DMS153 treated with DMSO at 0.1 percent for 48 hours (cell line): ENCODE data around the gene TMEM240.

ENCODE experiments used
- DNase-seq: peaks from one replicate; lab custom pipeline; 2025; ENCODE audit not compliant: unreplicated experiment; lab: John Stamatoyannopoulos, UW

Gene TMEM240

DNA sequence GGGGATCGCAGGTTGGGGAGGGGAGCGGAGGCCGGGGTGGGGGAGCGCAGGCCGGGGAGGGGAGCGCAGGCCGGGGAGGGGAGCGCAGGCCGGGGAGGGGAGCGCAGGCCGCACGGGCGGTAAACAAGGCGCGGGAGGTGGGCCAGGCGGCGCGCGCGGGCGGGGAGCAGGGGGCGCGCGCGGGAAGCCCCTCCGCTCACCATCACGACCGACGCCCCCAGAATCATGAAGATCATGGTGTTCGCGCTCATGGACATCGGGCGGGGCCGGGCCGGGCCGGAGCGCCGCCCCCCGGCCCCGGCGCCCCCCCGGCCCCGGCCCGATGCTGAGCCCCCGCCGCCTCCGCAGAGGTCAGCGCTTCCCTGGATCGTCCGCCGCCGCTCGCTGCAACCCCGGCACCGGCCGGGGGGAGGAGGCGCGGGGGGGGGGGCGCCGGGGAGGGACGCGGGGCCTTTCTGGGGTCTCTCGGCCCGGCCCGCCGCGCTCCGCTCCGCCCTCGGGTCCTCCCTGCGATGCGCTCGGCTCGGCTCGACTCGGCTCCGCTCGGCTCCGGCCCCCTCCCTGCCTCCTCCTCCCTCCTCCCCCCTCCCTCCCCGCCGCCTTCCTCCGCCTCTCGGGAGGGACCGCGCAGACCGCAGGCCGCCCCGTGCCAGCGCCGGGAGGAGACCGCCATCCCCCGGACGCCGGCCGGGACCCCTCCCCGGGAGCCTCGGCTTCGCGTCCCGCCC, at the start of gene TMEM240:
TMEM240 (minus strand) TSS at position 535 of the 728 bp plus-strand sequence; CDS start at position 257, 278 bp downstream.
- no peak for DNase-seq

GRCh38 chr1:1583347-1584010, 43.1 kb upstream of the TMEM240 start:
- DNase-seq = no peak

DNA sequence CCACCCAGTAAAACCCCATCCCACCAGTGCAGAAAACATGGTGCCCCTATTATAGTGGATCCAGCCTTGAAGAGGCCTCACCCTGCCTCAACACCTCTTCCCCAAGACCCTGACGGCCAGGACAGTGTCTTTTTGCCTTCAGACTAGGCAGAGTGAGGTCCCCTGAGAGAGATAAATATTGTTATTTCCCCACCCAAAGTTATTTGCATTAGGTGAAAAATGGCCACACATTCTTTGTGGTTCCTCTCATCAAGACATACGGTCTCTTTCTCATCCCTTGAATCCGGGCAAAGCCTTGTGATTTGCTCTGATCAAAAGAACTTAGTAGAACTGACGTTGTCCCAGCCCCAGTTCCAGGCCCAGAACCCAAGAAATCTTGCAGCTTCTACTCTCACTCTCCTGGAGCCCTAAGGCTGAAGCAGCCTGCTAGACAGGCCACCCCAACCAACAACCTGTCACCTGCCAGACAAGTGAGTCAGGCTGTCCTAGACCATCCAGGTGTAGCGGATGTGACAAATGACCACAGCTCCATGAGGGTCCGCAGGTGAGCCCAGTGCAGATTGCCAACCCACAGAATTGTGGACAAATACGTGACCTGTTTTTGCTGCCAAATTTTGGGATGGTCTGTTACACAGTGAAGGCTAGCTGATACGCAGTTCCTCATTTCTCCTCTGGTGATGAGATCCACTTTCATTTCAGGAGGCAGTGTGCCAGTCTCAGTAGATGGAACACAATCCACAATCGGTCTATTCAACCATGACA, 42.3 kb upstream of the TMEM240 start:
- DNase-seq = no peak

GRCh38 chr1:1578371-1578940, 38.0 kb upstream of the TMEM240 start:
- DNase-seq = no peak

DNA sequence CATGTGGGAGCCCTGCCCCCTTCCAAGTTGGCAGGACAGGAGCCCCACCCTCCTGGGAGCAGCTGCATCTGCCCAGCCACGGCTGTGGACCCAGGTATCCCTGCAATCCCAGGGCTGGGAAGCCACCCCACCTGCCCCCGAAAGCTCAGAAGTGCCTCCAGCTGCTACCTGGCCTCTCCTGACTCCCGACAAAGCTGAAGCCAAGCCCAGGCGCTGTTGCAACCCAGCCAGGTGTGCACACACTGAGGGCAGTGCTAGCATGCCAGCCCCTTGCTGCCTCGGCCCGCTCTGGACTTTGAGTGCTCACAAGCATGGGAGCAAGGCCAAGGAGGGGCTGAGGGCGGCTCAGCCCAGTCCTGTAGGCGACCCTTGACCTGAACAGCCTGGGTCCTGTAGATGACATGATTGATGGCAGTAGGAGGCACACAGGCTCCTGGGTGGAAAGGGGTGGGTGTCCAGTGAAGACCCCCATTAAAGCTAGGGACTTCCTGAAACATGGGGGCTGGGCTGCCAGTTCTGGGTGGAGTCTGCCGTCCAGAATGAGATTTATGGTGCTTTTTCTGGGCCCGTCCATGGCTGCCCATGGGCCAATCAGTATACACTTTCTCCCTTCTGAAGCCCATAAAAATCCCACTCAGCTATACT, 37.1 kb upstream of the TMEM240 start:
- DNase-seq = no peak

GRCh38 chr1:1574721-1575537, 34.5 kb upstream of the TMEM240 start, which contains the start of gene SSU72:
Gene SSU72 (minus strand): TSS chr1:1574863. CDS start chr1:1574557, 306 bp downstream.
- peak; percentile 94 for DNase-seq

DNA sequence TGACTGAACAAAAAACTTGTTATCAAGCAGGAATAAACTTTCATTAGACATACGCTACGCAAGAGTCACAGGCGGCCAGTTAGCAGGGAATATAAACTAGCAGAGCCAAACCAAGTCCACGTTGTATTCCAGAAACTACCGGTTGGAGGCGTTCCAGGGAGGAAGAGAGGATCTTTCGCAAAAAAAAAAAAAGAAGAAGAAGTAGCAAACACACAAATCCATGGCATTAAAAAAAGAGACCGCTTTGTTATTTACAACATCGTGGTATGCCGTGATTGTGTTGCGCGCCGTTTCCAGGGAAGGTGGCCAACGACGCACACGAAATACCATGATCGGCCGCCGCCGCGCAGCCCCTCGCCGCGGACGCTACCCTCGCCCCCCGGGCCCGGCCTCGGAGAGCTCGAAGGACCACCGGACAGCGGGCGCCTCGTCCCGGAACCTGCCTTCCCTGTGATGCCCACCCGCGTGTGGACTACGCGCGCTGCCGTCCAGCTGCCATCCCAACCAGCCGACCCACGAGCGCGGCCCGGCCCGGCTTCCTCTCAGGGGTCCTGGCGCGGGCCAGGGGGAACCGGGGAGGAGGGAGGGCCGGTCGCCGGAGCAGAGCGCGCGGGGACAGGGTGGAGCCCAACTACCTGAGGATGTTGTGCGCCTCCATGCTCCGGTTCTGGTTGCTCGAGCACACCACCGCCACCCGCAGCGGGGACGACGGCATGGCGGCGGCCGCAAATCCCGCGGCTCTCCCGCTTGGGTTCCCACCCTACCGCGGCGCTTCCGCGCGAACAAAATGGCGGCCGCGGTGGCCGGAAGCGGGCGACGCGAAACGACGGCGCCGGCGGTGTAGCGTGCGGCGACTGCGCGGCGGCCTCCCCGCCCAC, 33.7 kb upstream of the TMEM240 start:
- peak; percentile 72 for DNase-seq

DNA sequence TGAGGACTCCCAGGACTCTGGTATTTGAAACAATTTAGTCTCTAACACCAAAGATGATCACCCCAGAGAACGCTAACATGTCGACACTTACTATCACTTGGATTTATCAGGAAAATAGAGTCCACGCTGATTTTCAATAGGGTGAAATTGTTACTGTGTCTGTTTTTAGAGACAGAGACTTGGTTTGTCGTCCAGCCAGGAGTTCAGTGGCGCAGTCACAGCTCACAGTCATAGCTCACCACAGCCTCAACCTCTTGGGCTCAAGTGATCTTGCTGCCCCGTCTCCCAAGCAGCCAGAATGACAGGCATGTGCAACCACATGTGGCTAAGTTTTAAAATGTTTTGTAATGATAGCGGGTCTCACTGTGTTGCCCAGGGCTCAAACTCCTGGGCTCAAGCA, 28.9 kb upstream of the TMEM240 start:
- DNase-seq = no peak

GRCh38 chr1:1567891-1568291, 27.5 kb upstream of the TMEM240 start:
- no peak for DNase-seq

DNA sequence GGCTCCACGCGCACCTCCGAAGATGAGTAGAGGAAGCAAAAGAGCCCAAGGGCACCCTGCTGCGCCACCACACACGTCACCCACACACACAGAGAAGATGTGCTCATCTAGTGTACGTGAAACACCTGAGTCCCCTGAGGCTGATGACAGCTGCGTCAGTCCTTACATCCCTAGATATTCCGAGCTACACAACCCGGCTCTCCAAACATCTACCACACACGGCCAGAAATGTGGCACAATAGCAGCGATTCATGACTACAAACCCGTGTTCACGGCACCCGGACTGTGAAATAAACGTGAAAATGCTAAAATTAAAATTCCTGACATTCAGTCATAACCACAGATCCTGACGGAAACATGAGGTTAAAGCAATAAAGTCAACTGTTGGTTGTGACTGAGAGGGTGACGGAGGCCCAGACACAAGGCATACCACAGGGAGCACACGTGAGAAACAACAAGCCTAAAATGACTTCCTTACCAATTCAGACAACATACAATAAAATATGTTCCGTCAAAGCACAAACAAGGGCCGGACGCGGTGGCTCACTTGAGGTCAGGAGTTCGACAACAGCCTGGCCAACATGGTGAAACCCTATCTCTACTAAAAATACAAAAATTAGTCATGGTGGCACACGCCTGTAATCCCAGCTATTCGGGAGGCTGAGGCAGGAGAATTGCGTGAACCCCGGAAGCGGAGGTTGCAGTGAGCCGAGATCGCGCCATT, 26.9 kb upstream of the TMEM240 start:
- DNase-seq = no peak

- DNase-seq = no peak
These were observed 24.9 kb upstream of the TMEM240 start for GRCh38 chr1:1565340-1565739.

DNA sequence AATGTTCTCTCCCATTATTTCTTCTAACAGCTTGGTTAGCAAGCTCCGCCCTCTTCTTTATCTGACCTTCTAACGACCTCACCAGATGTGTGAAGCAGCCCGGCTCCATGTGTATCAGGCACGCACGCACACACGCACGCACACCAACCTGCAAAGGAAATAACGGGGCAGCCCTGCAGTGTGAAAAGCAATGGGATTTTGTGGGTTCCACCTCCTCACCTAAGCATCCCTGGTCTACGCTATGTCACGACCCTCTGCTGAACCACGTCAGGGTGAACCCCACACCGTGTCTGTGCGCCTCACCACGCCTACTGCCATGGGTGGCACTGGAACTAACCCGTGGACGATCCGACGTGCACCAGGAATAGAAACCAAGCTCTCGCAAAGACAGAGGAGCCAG, 23.8 kb upstream of the TMEM240 start:
- no peak for DNase-seq

- DNase-seq = no peak
These were observed 23.3 kb upstream of the TMEM240 start for GRCh38 chr1:1563688-1564087.

DNA sequence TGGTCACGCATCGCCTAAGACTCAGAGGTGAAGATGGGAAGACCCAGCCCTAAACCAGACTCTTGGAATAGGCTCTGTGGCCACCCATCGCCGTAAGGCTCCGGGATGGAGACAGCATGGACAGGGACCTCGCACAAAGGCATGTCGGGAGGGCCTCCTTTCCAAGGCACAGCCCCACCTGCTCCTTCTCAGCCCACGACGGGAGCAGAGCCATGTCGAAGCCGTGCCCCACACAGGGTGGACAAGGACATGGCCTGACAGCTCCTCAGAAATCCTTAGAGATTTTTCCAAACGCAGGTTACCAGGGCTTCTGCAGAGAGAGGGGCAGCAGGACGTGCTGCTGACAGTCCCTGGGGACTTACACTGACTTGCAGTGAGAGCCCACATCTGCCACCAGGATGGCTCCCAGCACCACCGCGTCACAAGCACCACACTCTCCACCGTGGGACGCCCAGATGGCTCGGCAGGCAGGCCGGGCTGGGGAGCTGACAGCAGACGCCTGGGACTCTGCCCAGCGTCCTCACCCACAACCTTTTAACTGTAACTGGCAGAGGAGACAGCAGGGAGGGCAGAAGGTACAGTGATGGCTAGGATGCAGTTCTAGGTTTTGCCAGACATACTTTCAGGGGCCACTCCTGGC, 22.3 kb upstream of the TMEM240 start:
- DNase-seq = no peak

- no peak for DNase-seq
These were observed 21.5 kb upstream of the TMEM240 start for GRCh38 chr1:1561801-1562470.

DNA sequence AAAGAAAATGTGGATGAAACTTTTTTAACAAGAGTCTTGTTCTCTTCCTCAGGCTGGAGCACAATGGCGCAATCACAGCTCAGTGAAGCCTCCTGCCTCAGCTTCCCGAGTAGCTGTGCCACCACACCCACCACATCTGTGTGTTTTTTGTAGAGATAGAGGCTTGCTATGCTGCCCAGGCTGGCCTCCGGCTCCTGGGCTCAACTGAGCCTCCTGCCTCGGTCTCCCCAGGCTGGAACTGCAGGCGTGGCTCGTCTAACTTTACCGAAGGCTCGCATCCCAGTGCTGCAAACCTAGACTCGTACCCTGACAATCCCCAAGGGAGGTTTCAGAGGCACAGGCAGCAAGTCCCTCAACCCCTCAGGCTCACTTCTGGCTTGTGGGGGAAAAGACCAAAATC, 19.8 kb upstream of the TMEM240 start:
- no peak for DNase-seq

GRCh38 chr1:1559066-1559465, 18.6 kb upstream of the TMEM240 start:
- DNase-seq = no peak
